IMR-90 (cell line): Measurements from ENCODE around the gene SAPCD1. TPM values are rescaled to one million over a fixed set of nuclear protein-coding genes. Genes with fewer than 3 reads are reported as not detected.

Source experiments
- ATAC-seq: fragments of 200-7000 bp; cut with Tn5 transposase; 2 replicates; pipeline ENCODE4 v1.9.1; 2020; ENCODE audit warnings: low read depth, mild to moderate bottlenecking, moderate library complexity
- BruUV-seq: library from RNA; stranded (reverse); fragments of 400-500 nt; replicated peaks from 2 replicates; lab custom pipeline; 2021; lab: Mats Ljungman, UMichigan
- CTCF ChIA-PET: fragments of 300-600 bp; formaldehyde crosslinking; extraction: SDS; loops from one replicate; lab custom pipeline; 2021; ENCODE audit warnings: antibody characterized with exemption; lab: Yijun Ruan, JAX
- POLR2A ChIA-PET: fragments of 300-600 bp; sonication (Branson Sonifier 250); formaldehyde crosslinking; loops from one replicate; lab custom pipeline; 2022; ENCODE audit warnings: antibody characterized with exemption; ENCODE audit not compliant: unreplicated experiment; lab: Charles Lee
- DNase-seq: peaks from one replicate; pipeline ENCODE4 v3.0.0; 2013
- H2AFZ ChIP-seq: replicated peaks from 2 replicates; pipeline ENCODE3; 2013; ENCODE audit warnings: low read length, mild to moderate bottlenecking; ENCODE audit not compliant: poor library complexity
- H2AK5ac ChIP-seq: 2 replicates; pipeline ENCODE4 v1.6.1; 2013; ENCODE audit warnings: low read depth, low read length, inconsistent platforms
- H2AK9ac ChIP-seq: replicated peaks from 2 replicates; pipeline ENCODE3; 2013; ENCODE audit warnings: mild to moderate bottlenecking, low read depth, low read length, moderate library complexity; ENCODE audit not compliant: poor library complexity
- H2BK120ac ChIP-seq: 2 replicates; pipeline ENCODE4 v1.6.1; 2013; ENCODE audit warnings: low read depth, low read length, inconsistent platforms
- H2BK15ac ChIP-seq: 3 replicates; pipeline ENCODE4 v1.6.1; 2013; ENCODE audit warnings: low read depth, low read length, inconsistent platforms
- H2BK20ac ChIP-seq: 2 replicates; pipeline ENCODE4 v1.6.1; 2013; ENCODE audit warnings: low read depth, mild to moderate bottlenecking, inconsistent platforms, low read length, moderate library complexity
- H2BK5ac ChIP-seq: 2 replicates; pipeline ENCODE4 v1.6.1; 2013; ENCODE audit warnings: mild to moderate bottlenecking, low read depth, low read length, inconsistent platforms; ENCODE audit not compliant: poor library complexity, severe bottlenecking
- H3K14ac ChIP-seq: replicated peaks from 2 replicates; pipeline ENCODE4 v1.6.1; 2013; ENCODE audit warnings: low read depth, low read length, inconsistent platforms
- H3K18ac ChIP-seq: 2 replicates; pipeline ENCODE4 v1.6.1; 2013; ENCODE audit warnings: low read depth, low read length, control low read depth
- H3K23ac ChIP-seq: 2 replicates; pipeline ENCODE4 v1.6.1; 2013; ENCODE audit warnings: low read depth, low read length, inconsistent platforms
- H3K27ac ChIP-seq: 2 replicates; pipeline ENCODE4 v1.5.1; 2013; ENCODE audit warnings: mild to moderate bottlenecking, control low read depth, low read length; ENCODE audit not compliant: insufficient read depth
- H3K27me3 ChIP-seq: 2 replicates; pipeline ENCODE4 v1.6.1; 2013; ENCODE audit warnings: low read length; ENCODE audit not compliant: control insufficient read depth, insufficient read depth
- H3K36me3 ChIP-seq: 2 replicates; pipeline ENCODE4 v1.6.1; 2013; ENCODE audit warnings: low read length, mixed read lengths; ENCODE audit not compliant: control insufficient read depth, insufficient read depth
- H3K4ac ChIP-seq: 2 replicates; pipeline ENCODE4 v1.6.1; 2013; ENCODE audit warnings: low read depth, low read length, inconsistent platforms
- H3K4me1 ChIP-seq: 2 replicates; pipeline ENCODE4 v1.6.1; 2013; ENCODE audit warnings: low read length, mixed read lengths; ENCODE audit not compliant: control insufficient read depth, insufficient read depth
- H3K4me2 ChIP-seq: 2 replicates; pipeline ENCODE4 v1.6.1; 2013; ENCODE audit warnings: low read depth, mild to moderate bottlenecking, control low read depth, low read length, moderate library complexity
- H3K4me3 ChIP-seq: 2 replicates; pipeline ENCODE4 v1.5.1; 2013; ENCODE audit warnings: low read depth, mild to moderate bottlenecking, control low read depth, low read length, moderate library complexity; ENCODE audit not compliant: insufficient read depth
- H3K56ac ChIP-seq: 2 replicates; pipeline ENCODE4 v1.6.1; 2013; ENCODE audit warnings: low read length, inconsistent platforms; ENCODE audit not compliant: insufficient read depth; ENCODE audit errors: extremely low read depth
- H3K79me1 ChIP-seq, 2 experiments: 2 replicates each; pipeline ENCODE4 v1.6.1; 2013; ENCODE audit warnings: low read length in 2 of 2, inconsistent platforms in 1 of 2, low read depth in 1 of 2
- H3K9ac ChIP-seq: 2 replicates; pipeline ENCODE4 v1.6.1; 2013; ENCODE audit warnings: low read depth, low read length, control low read depth
- H3K9me1 ChIP-seq: 2 replicates; pipeline ENCODE4 v1.6.1; 2013; ENCODE audit warnings: low read length, inconsistent platforms; ENCODE audit not compliant: insufficient read depth
- H3K9me3 ChIP-seq: 2 replicates; pipeline ENCODE4 v1.6.1; 2013; ENCODE audit warnings: low read length; ENCODE audit not compliant: control insufficient read depth, insufficient read depth
- H4K20me1 ChIP-seq: 2 replicates; pipeline ENCODE4 v1.6.1; 2013; ENCODE audit warnings: low read length, inconsistent platforms; ENCODE audit not compliant: insufficient read depth
- H4K5ac ChIP-seq: 2 replicates; pipeline ENCODE4 v1.6.1; 2013; ENCODE audit warnings: mild to moderate bottlenecking, low read depth, low read length, control low read depth
- H4K8ac ChIP-seq, 2 experiments: 2 replicates each; pipeline ENCODE4 v1.6.1; 2013; ENCODE audit warnings: low read depth in 2 of 2, low read length in 2 of 2, control low read depth in 1 of 2, inconsistent platforms in 1 of 2
- H4K91ac ChIP-seq: 2 replicates; pipeline ENCODE4 v1.6.1; 2013; ENCODE audit warnings: low read depth, low read length, inconsistent platforms; ENCODE audit not compliant: insufficient read depth
- BHLHE40 ChIP-seq: fragments of 150-350 bp; IDR thresholded peaks from 2 replicates; pipeline ENCODE4 v1.6.1; 2016; ENCODE audit warnings: mild to moderate bottlenecking, low read depth, low read length
- CEBPB ChIP-seq: IDR thresholded peaks from 2 replicates; pipeline ENCODE4 v1.6.1; 2012; ENCODE audit warnings: low read depth, low read length, improper control_type of control experiment
- FOS ChIP-seq: fragments of 150-350 bp; IDR thresholded peaks from 2 replicates; pipeline ENCODE4 v1.6.1; 2016; ENCODE audit warnings: low read depth, low read length
- MAFK ChIP-seq: IDR thresholded peaks from 2 replicates; pipeline ENCODE4 v1.6.1; 2012; ENCODE audit warnings: low read depth, low read length, improper control_type of control experiment
- MXI1 ChIP-seq: IDR thresholded peaks from 2 replicates; pipeline ENCODE4 v1.6.1; 2012; ENCODE audit warnings: low read depth, mild to moderate bottlenecking, low read length, moderate library complexity, borderline replicate concordance
- NFE2L2 ChIP-seq: fragments of 150-350 bp; IDR thresholded peaks from 2 replicates; pipeline ENCODE4 v1.6.1; 2016; ENCODE audit warnings: low read depth, mild to moderate bottlenecking, low read length
- POLR2A ChIP-seq: IDR thresholded peaks from 2 replicates; pipeline ENCODE4 v1.6.1; 2012; ENCODE audit warnings: mild to moderate bottlenecking, low read depth, low read length
- RAD21 ChIP-seq: IDR thresholded peaks from 2 replicates; pipeline ENCODE4 v1.6.1; 2012; ENCODE audit warnings: low read length, improper control_type of control experiment
- RFX5 ChIP-seq: IDR thresholded peaks from 2 replicates; pipeline ENCODE4 v1.8.0; 2012; ENCODE audit warnings: low read depth, mild to moderate bottlenecking, low read length, moderate library complexity
- SMC3 ChIP-seq: fragments of 150-350 bp; IDR thresholded peaks from 2 replicates; pipeline ENCODE4 v1.6.1; 2016; ENCODE audit warnings: low read depth, mild to moderate bottlenecking, antibody characterized with exemption, low read length, moderate library complexity
- WGBS, 2 experiments: methylation state at CpG; one replicate each; pipeline versions ENCODE4 v1.1.5 to v1.1.7; 2013; ENCODE audit warnings: missing lambda C conversion rate in 2 of 2; ENCODE audit not compliant: insufficient read length in 1 of 2; ENCODE audit errors: extremely low coverage in 2 of 2; 5-methylcytosine and 5-hydroxymethylcytosine counted together
- dilution Hi-C: fragments of 300-500 bp; cut with HindIII; formaldehyde crosslinking; loops from one replicate; pipeline ENCODE4 v1.14.3; 2018; ENCODE audit warnings: low sequenced_read_pairs; ENCODE audit not compliant: unreplicated experiment
- in situ Hi-C: fragments of 300-500 bp; cut with MboI; formaldehyde crosslinking; loops from 3 replicates; pipeline ENCODE4 v1.14.3; 2019; ENCODE audit warnings: low sequenced_read_pairs, inconsistent platforms, mixed read lengths
- intact Hi-C: fragments of 100-400 bp; cut with micrococcal nuclease; formaldehyde crosslinking; loops from 2 replicates; pipeline ENCODE4 v1.10.0; 2022
- polyA plus RNA-seq, 3 experiments: library from polyadenylated mRNA; depleted of rRNA; stranded (reverse); fragments of >200 nt; gene quantifications; 2 replicates each; pipeline ENCODE4 v1.2.3, GENCODE V29; 2012; ENCODE audit warnings: low replicate concordance in 1 of 3
- total RNA-seq: library from RNA; depleted of rRNA; stranded (reverse); fragments of >200 nt; gene quantifications from 2 replicates; pipeline ENCODE4 v1.2.3, GENCODE V29; 2012
- TF ChIP-seq, protein P1 (sequence below): conservative IDR thresholded peaks from 2 replicates; pipeline ENCODE4 v1.5.1; 2012; ENCODE audit warnings: mild to moderate bottlenecking, low read depth, low read length, improper control_type of control experiment
- TF ChIP-seq, protein P2 (sequence below): fragments of 150-350 bp; IDR thresholded peaks from 2 replicates; pipeline ENCODE4 v1.6.1; 2016; ENCODE audit warnings: low read depth, mild to moderate bottlenecking, low read length, moderate library complexity, borderline replicate concordance
- TF ChIP-seq, protein P3 (sequence below): fragments of 150-350 bp; IDR thresholded peaks from 2 replicates; pipeline ENCODE4 v1.6.1; 2017; ENCODE audit warnings: mild to moderate bottlenecking, antibody characterized with exemption, low read length, low read depth

The SAPCD1 gene
- total and polyA plus RNA-seq, 2 of the 4 experiments (the other 2 are of a cell fraction): 2.3 TPM; not detected in 1

DNA sequence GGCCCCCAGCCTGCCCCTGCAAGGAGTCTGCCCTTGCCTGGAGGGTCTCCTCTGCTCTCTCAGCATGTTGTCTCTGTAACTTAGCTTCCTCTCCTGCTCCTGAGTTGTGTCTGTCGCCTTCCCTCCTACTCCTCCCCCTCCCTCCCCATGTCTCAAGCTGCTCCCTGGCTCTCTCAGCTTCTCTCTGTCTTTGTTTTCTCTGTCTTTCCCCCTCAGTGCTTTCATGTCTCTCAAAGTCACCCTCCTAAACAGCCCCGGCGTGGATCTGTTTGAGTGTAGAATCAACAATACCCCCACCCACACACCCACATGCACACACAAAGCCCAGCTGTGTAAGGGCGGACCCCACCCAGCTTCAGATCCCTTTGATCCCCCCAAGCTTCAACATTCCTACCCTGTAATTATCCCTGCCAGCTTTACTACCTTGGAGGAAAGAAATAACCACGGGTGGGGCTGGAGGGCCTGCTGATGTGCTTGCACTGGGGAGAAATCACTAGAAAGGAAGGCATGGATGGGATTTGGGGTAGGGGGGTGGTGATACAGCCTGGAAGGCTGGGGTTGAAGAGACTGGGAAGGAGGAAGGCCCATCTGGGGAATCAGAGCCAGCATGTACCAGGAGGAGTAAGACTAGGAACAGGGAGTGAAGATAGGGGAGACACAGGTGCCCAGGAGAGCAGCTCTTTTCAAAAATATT lies 48.3 kb upstream of the SAPCD1 start:
- POLR2A ChIA-PET: no interaction called here
- WGBS, 2 experiments: 20% methylated on average over 1 of the region's 5 CpGs; no CpG with 5 or more reads in 1 of the 2 experiments

More for the DNA sequence above, 48.3 kb upstream of the SAPCD1 start:
- Histone ChIP-seq H3K9ac (no peak overlapping the region), H4K5ac (no peak overlapping the region), H2BK20ac (no peak overlapping the region), H4K91ac (no peak overlapping the region), H3K23ac (peak overlapping the region; percentile 59; the same call in 1 of the 2 replicates), H4K20me1 (no peaks in the 10 kb centered on the region; the same call in 1 of the 2 replicates), H3K36me3 (no peaks in the 10 kb centered on the region), H3K9me1 (no peaks in the 10 kb centered on the region), H3K14ac (no peak overlapping the region), H3K18ac (no peak overlapping the region), H3K79me1 (no peaks in the 10 kb centered on the region), H2BK120ac (no peak overlapping the region), H3K4me2 (no peak overlapping the region), H2AK9ac (no peak overlapping the region), H3K9me3 (no peaks in the 10 kb centered on the region), H3K56ac (no peak overlapping the region), H4K8ac (no peak overlapping the region), H2BK5ac (no peak overlapping the region), H3K4me1 (no peaks in the 10 kb centered on the region), H3K27me3 (peaks cover 37% of the 10 kb centered on the region), H3K4me3 (no peak overlapping the region), H2AFZ (no peak overlapping the region), H2AK5ac (no peak overlapping the region), H2BK15ac (no peak overlapping the region), H3K4ac (no peak overlapping the region), H3K27ac (no peak overlapping the region)
- dilution Hi-C loops (no loop called here), in situ Hi-C loops (no loop called here), intact Hi-C loops (no loop called here)
- TF ChIP-seq RAD21 (no peak), POLR2A (no peak), RFX5 (no peak), MXI1 (no peak), NFE2L2 (no peak), BHLHE40 (no peak), FOS (no peak), MAFK (no peak), CEBPB (no peak), SMC3 (no peak)
- TF ChIP-seq, protein P1, sequence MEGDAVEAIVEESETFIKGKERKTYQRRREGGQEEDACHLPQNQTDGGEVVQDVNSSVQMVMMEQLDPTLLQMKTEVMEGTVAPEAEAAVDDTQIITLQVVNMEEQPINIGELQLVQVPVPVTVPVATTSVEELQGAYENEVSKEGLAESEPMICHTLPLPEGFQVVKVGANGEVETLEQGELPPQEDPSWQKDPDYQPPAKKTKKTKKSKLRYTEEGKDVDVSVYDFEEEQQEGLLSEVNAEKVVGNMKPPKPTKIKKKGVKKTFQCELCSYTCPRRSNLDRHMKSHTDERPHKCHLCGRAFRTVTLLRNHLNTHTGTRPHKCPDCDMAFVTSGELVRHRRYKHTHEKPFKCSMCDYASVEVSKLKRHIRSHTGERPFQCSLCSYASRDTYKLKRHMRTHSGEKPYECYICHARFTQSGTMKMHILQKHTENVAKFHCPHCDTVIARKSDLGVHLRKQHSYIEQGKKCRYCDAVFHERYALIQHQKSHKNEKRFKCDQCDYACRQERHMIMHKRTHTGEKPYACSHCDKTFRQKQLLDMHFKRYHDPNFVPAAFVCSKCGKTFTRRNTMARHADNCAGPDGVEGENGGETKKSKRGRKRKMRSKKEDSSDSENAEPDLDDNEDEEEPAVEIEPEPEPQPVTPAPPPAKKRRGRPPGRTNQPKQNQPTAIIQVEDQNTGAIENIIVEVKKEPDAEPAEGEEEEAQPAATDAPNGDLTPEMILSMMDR: no peak
- TF ChIP-seq, protein P2, sequence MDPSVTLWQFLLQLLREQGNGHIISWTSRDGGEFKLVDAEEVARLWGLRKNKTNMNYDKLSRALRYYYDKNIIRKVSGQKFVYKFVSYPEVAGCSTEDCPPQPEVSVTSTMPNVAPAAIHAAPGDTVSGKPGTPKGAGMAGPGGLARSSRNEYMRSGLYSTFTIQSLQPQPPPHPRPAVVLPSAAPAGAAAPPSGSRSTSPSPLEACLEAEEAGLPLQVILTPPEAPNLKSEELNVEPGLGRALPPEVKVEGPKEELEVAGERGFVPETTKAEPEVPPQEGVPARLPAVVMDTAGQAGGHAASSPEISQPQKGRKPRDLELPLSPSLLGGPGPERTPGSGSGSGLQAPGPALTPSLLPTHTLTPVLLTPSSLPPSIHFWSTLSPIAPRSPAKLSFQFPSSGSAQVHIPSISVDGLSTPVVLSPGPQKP: no peak
- TF ChIP-seq, protein P3, sequence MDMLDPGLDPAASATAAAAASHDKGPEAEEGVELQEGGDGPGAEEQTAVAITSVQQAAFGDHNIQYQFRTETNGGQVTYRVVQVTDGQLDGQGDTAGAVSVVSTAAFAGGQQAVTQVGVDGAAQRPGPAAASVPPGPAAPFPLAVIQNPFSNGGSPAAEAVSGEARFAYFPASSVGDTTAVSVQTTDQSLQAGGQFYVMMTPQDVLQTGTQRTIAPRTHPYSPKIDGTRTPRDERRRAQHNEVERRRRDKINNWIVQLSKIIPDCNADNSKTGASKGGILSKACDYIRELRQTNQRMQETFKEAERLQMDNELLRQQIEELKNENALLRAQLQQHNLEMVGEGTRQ: no peak
- CTCF ChIA-PET: no interaction called here
- 0 out of 2 replicates have a peak, but pooled peaks have one; percentile 17 for ATAC-seq
- BruUV-seq: no TSS peak
- DNase-seq: no peak
